Measurements from ENCODE around the gene NUDT22.

Gene NUDT22

DNA sequence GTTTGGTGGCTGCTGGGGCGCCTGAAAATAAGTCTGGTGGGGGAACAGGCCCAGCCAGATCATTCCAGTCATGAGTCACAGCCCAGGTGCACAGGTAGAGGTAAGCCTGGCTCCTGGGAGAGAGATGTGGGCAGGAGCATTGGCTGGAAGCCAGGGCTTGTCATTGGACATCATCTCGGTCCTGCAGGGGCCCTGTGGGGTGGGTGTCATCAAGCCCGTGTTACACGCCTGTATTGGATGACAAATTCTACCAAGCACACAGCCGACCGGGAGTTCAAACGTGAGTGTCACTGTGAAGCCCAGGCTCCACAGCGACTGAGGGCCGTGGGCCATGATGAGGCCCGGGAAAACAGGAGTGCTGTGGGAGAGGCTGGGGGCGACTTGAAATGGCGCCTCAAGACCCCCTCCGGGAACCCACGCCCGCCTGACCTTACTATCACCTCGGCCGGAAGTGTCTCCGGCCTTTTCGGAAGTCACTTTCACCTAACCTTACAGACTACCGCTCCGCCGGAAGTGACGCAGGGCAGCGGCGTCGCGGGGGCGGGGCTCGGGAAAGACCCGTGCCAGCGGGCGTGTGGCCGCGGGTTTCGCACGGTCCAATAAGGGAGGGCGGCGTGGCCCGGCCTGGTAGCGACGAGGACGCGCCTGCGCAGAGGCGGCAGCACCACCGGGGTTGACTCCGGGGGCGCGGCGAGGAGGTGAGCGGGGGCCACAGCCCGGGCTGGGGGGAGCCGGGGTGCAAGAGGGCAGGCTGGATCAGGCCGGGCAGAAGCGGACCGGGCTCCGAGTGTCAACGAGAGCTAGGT lies 14.6 kb downstream of the NUDT22 start, which contains the start of gene FKBP2:
TSS of gene FKBP2 (plus strand) at position 661 of the 806 bp plus-strand sequence. CDS start 1,293 bp downstream, outside the sequence.
- peak within 1 kb of the TSS; percentile 70 for H2AFZ ChIP-seq (ENCODE audit: low read length)
- H3K9me3 ChIP-seq (ENCODE audit: insufficient read depth, low read depth, low read length): no peaks in the 10 kb centered on the region
- H3K4me2 ChIP-seq (ENCODE audit: low read depth, low read length, poor library complexity, severe bottlenecking): peak within 1 kb of the TSS; percentile 92
- H3K4me1 ChIP-seq (ENCODE audit: insufficient read depth, low read length, poor library complexity, severe bottlenecking): peaks cover 35% of the 10 kb centered on the region
- peaks cover 46% of the 10 kb centered on the region for H3K79me2 ChIP-seq (ENCODE audit: insufficient read depth, low read length)
- H4K20me1 ChIP-seq (ENCODE audit: insufficient read depth, low read length, poor library complexity, severe bottlenecking): peaks cover 28% of the 10 kb centered on the region
- peak within 1 kb of the TSS; percentile 92 for H3K4me3 ChIP-seq (ENCODE audit: low read length, poor library complexity, severe bottlenecking)
- TF ChIP-seq, protein P1, sequence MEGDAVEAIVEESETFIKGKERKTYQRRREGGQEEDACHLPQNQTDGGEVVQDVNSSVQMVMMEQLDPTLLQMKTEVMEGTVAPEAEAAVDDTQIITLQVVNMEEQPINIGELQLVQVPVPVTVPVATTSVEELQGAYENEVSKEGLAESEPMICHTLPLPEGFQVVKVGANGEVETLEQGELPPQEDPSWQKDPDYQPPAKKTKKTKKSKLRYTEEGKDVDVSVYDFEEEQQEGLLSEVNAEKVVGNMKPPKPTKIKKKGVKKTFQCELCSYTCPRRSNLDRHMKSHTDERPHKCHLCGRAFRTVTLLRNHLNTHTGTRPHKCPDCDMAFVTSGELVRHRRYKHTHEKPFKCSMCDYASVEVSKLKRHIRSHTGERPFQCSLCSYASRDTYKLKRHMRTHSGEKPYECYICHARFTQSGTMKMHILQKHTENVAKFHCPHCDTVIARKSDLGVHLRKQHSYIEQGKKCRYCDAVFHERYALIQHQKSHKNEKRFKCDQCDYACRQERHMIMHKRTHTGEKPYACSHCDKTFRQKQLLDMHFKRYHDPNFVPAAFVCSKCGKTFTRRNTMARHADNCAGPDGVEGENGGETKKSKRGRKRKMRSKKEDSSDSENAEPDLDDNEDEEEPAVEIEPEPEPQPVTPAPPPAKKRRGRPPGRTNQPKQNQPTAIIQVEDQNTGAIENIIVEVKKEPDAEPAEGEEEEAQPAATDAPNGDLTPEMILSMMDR (conservative IDR thresholded peaks at IDR 0.05; ENCODE audit: low read length): no peak
- TF ChIP-seq EZH2phosphoT487 (IDR thresholded peaks at IDR 0.05; ENCODE audit: borderline replicate concordance): no peak
- H3K9ac ChIP-seq (ENCODE audit: low read depth, low read length, poor library complexity, severe bottlenecking): peak within 1 kb of the TSS; percentile 86
- H3K9me2 ChIP-seq (replicated peaks; ENCODE audit: low read depth, low read length): no peaks in the 10 kb centered on the region
- peaks cover 5% of the 10 kb centered on the region; the same call in 1 of the 2 replicates for H3F3A ChIP-seq (ENCODE audit: low read depth)
- H3K27me3 ChIP-seq (ENCODE audit: insufficient read depth, low read length, poor library complexity, severe bottlenecking): no peaks in the 10 kb centered on the region
- H3K36me3 ChIP-seq (ENCODE audit: insufficient read depth, low read length): peaks cover 11% of the 10 kb centered on the region; the same call in 1 of the 2 replicates

- H3K4me3 ChIP-seq (ENCODE audit: low read length, poor library complexity, severe bottlenecking): peak overlapping the region; percentile 92
- peak overlapping the region; percentile 56 for H2AFZ ChIP-seq (ENCODE audit: low read length)
- TF ChIP-seq EZH2phosphoT487 (IDR thresholded peaks at IDR 0.05; ENCODE audit: borderline replicate concordance): no peak
- TF ChIP-seq, protein P1 (conservative IDR thresholded peaks at IDR 0.05; ENCODE audit: low read length): no peak
- H3K9ac ChIP-seq (ENCODE audit: low read depth, low read length, poor library complexity, severe bottlenecking): peak overlapping the region; percentile 86
- H3K4me1 ChIP-seq (ENCODE audit: insufficient read depth, low read length, poor library complexity, severe bottlenecking): peaks cover 33% of the 10 kb centered on the region
- no peaks in the 10 kb centered on the region for H3K27me3 ChIP-seq (ENCODE audit: insufficient read depth, low read length, poor library complexity, severe bottlenecking)
- no peaks in the 10 kb centered on the region for H3K9me2 ChIP-seq (replicated peaks; ENCODE audit: low read depth, low read length)
- H3K9me3 ChIP-seq (ENCODE audit: insufficient read depth, low read depth, low read length): no peaks in the 10 kb centered on the region
- H3K36me3 ChIP-seq (ENCODE audit: insufficient read depth, low read length): peaks cover 11% of the 10 kb centered on the region; the same call in 1 of the 2 replicates
- peaks cover 46% of the 10 kb centered on the region for H3K79me2 ChIP-seq (ENCODE audit: insufficient read depth, low read length)
- H3K4me2 ChIP-seq (ENCODE audit: low read depth, low read length, poor library complexity, severe bottlenecking): peak overlapping the region; percentile 92
- peaks cover 31% of the 10 kb centered on the region for H4K20me1 ChIP-seq (ENCODE audit: insufficient read depth, low read length, poor library complexity, severe bottlenecking)
- peaks cover 5% of the 10 kb centered on the region; the same call in 1 of the 2 replicates for H3F3A ChIP-seq (ENCODE audit: low read depth)
These were observed 15.1 kb downstream of the NUDT22 start for GRCh38 chr11:64241241-64241490.

- Histone ChIP-seq H3K4me1 (ENCODE audit: insufficient read depth, low read length, poor library complexity, severe bottlenecking) (peaks cover 33% of the 10 kb centered on the region), H4K20me1 (ENCODE audit: insufficient read depth, low read length, poor library complexity, severe bottlenecking) (peaks cover 31% of the 10 kb centered on the region), H3K36me3 (ENCODE audit: insufficient read depth, low read length) (peaks cover 11% of the 10 kb centered on the region; the same call in 1 of the 2 replicates), H3K9me3 (ENCODE audit: insufficient read depth, low read depth, low read length) (no peaks in the 10 kb centered on the region), H3K27me3 (ENCODE audit: insufficient read depth, low read length, poor library complexity, severe bottlenecking) (no peaks in the 10 kb centered on the region), H3K9me2 (replicated peaks; ENCODE audit: low read depth, low read length) (no peaks in the 10 kb centered on the region), H3K4me3 (ENCODE audit: low read length, poor library complexity, severe bottlenecking) (peak overlapping the region; percentile 92), H3F3A (ENCODE audit: low read depth) (peaks cover 5% of the 10 kb centered on the region; the same call in 1 of the 2 replicates), H3K4me2 (ENCODE audit: low read depth, low read length, poor library complexity, severe bottlenecking) (peak overlapping the region; percentile 91), H3K79me2 (ENCODE audit: insufficient read depth, low read length) (peaks cover 48% of the 10 kb centered on the region), H2AFZ (ENCODE audit: low read length) (peak overlapping the region; percentile 41; the same call in 1 of the 2 replicates), H3K9ac (ENCODE audit: low read depth, low read length, poor library complexity, severe bottlenecking) (peak overlapping the region; percentile 86)
- TF ChIP-seq, protein P1 (conservative IDR thresholded peaks at IDR 0.05; ENCODE audit: low read length): no peak
- no peak for TF ChIP-seq EZH2phosphoT487 (IDR thresholded peaks at IDR 0.05; ENCODE audit: borderline replicate concordance)
These were observed 15.7 kb downstream of the NUDT22 start for GRCh38 chr11:64241491-64242374.

Measured in Loucy (cell line).